ENCODE measurements around the gene GADL1.

- TF ChIP-seq POLR2A (IDR thresholded peaks at IDR 0.05; ENCODE audit: low read length) = no peak
- no peak for TF ChIP-seq GATA1 (IDR thresholded peaks at IDR 0.05; ENCODE audit: low read depth, low read length)
These were observed 142.0 kb downstream of the GADL1 start for GRCh38 chr3:30752491-30752890.
